SK-N-SH (cell line): ENCODE results near the gene SASH1. TPM values are rescaled to one million over a fixed set of nuclear protein-coding genes. Genes with fewer than 3 reads are reported as not detected.

ENCODE experiments used
- CTCF ChIA-PET: fragments of 300-600, 350-600 bp; formaldehyde crosslinking; extraction: SDS; loops from one replicate; lab custom pipeline; 2021; lab: Yijun Ruan, JAX
- POLR2A ChIA-PET: fragments of 350-600 bp; sonication (Branson Sonifier 250); formaldehyde crosslinking; extraction: SDS; loops from one replicate; lab custom pipeline; 2020; ENCODE audit warnings: antibody characterized with exemption, inconsistent platforms; lab: Yijun Ruan, JAX
- DNase-seq: peaks from one replicate; pipeline ENCODE4 v3.0.0; 2012
- H2AFZ ChIP-seq: fragments of 200-600 bp; sonication (generic); 2 replicates; pipeline ENCODE4 v1.8.1; 2016; ENCODE audit warnings: antibody characterized with exemption, mild to moderate bottlenecking, low read depth
- H3F3A ChIP-seq: fragments of 200-600 bp; sonication (generic); replicated peaks from 2 replicates; pipeline ENCODE3; 2016; ENCODE audit warnings: antibody characterized with exemption, mild to moderate bottlenecking; ENCODE audit not compliant: insufficient read depth
- H3K27ac ChIP-seq, 2 experiments: fragments of 200-500 bp in 1 of 2; fragments of 200-600 bp in 1 of 2; sonication (Bioruptor generic) in 1 of 2; sonication (generic), shearing (Covaris generic) in 1 of 2; 2 replicates each; pipeline versions ENCODE4 v1.5.1 to v1.6.1; 2014 to 2016; ENCODE audit warnings: low read depth in 2 of 2, inconsistent platforms in 1 of 2, low read length in 1 of 2, mild to moderate bottlenecking in 1 of 2, mixed read lengths in 1 of 2
- H3K27me3 ChIP-seq: fragments of 200-600 bp; sonication (generic), shearing (Covaris generic); 2 replicates; pipeline ENCODE4 v1.6.1; 2016; ENCODE audit warnings: mixed run types; ENCODE audit not compliant: insufficient read depth
- H3K36me3 ChIP-seq, 2 experiments: fragments of 200-500 bp in 1 of 2; fragments of 200-600 bp in 1 of 2; sonication (Bioruptor generic) in 1 of 2; sonication (generic) in 1 of 2; replicated peaks in 1 of 2; 2 replicates each; pipeline versions ENCODE3 to v1.5.1; 2014 to 2016; ENCODE audit warnings: low read length in 1 of 2, mild to moderate bottlenecking in 1 of 2; ENCODE audit not compliant: insufficient read depth in 2 of 2, control insufficient read depth in 1 of 2
- H3K4me1 ChIP-seq, 2 experiments: fragments of 200-500 bp in 1 of 2; fragments of 200-600 bp in 1 of 2; sonication (Bioruptor generic) in 1 of 2; sonication (generic), shearing (Covaris generic) in 1 of 2; 2 replicates each; pipeline versions ENCODE4 v1.5.1 to v1.6.1; 2014 to 2016; ENCODE audit warnings: low read depth in 1 of 2, low read length in 1 of 2, mixed run types in 1 of 2; ENCODE audit not compliant: insufficient read depth in 2 of 2, control insufficient read depth in 1 of 2
- H3K4me2 ChIP-seq: fragments of 200-600 bp; sonication (generic), shearing (Covaris generic); 2 replicates; pipeline ENCODE4 v1.6.1; 2017; ENCODE audit warnings: mixed run types
- H3K4me3 ChIP-seq, 2 experiments: fragments of 200-500 bp in 1 of 2; fragments of 200-600 bp in 1 of 2; sonication (Bioruptor generic) in 1 of 2; sonication (generic), shearing (Covaris generic) in 1 of 2; 2 replicates each; pipeline versions ENCODE4 v1.5.1 to v1.8.1; 2014 to 2016; ENCODE audit warnings: low read depth in 2 of 2, inconsistent platforms in 1 of 2, low read length in 1 of 2, mild to moderate bottlenecking in 1 of 2, mixed read lengths in 1 of 2, moderate library complexity in 1 of 2
- H3K79me2 ChIP-seq: fragments of 200-600 bp; sonication (generic); 2 replicates; pipeline ENCODE4 v1.8.1; 2017; ENCODE audit warnings: mild to moderate bottlenecking; ENCODE audit not compliant: insufficient read depth
- H3K9ac ChIP-seq: fragments of 200-600 bp; sonication (generic); 2 replicates; pipeline ENCODE4 v1.6.1; 2017; ENCODE audit warnings: mixed run types
- H3K9me2 ChIP-seq: fragments of 200-600 bp; sonication (generic); 2 replicates; pipeline ENCODE4 v1.6.1; 2017; ENCODE audit warnings: mixed run types
- H3K9me3 ChIP-seq: fragments of 200-600 bp; sonication (generic); 2 replicates; pipeline ENCODE4 v1.6.1; 2017; ENCODE audit warnings: mixed run types, mild to moderate bottlenecking, moderate library complexity
- H4K20me1 ChIP-seq: fragments of 200-600 bp; sonication (generic); 2 replicates; pipeline ENCODE4 v1.6.1; 2017; ENCODE audit warnings: mild to moderate bottlenecking, mixed run types; ENCODE audit not compliant: insufficient read depth
- FOSL2 ChIP-seq: IDR thresholded peaks from 2 replicates; pipeline ENCODE4 v1.4.0; 2012; ENCODE audit warnings: low read depth, mild to moderate bottlenecking, moderate library complexity, borderline replicate concordance
- FOXM1 ChIP-seq: IDR thresholded peaks from 2 replicates; pipeline ENCODE4 v1.4.0; 2012; ENCODE audit warnings: low read depth, mild to moderate bottlenecking
- MXI1 ChIP-seq: IDR thresholded peaks from 2 replicates; pipeline ENCODE4 v1.6.1; 2012; ENCODE audit warnings: mild to moderate bottlenecking, low read depth, low read length, improper control_type of control experiment
- NFIC ChIP-seq: IDR thresholded peaks from 2 replicates; pipeline ENCODE4 v1.4.0; 2012; ENCODE audit warnings: borderline replicate concordance
- RAD21 ChIP-seq: IDR thresholded peaks from 2 replicates; pipeline ENCODE4 v1.6.1; 2012; ENCODE audit warnings: mild to moderate bottlenecking, low read length
- RXRA ChIP-seq: IDR thresholded peaks from 2 replicates; pipeline ENCODE4 v1.4.0; 2012; ENCODE audit warnings: low read depth, mild to moderate bottlenecking, borderline replicate concordance
- SIN3A ChIP-seq: IDR thresholded peaks from 2 replicates; pipeline ENCODE4 v1.6.1; 2012; ENCODE audit warnings: low read depth, mild to moderate bottlenecking, low read length, moderate library complexity, borderline replicate concordance
- TCF12 ChIP-seq: IDR thresholded peaks from 2 replicates; pipeline ENCODE4 v1.4.0; 2012
- WGBS: methylation state at CpG from one replicate; pipeline ENCODE4 v1.1.6; 2017; ENCODE audit warnings: low lambda C conversion rate; 5-methylcytosine and 5-hydroxymethylcytosine counted together
- polyA plus RNA-seq, 3 experiments: library from polyadenylated mRNA; depleted of rRNA; stranded (reverse); fragments of >200 nt; gene quantifications; 2 replicates each; pipeline ENCODE4 v1.2.3, GENCODE V29; 2012
- TF ChIP-seq, protein P1 (sequence below): IDR thresholded peaks from 2 replicates; pipeline ENCODE4; 2012

Gene SASH1
- polyA plus RNA-seq, 1 of the 3 experiments (the other 2 are of a cell fraction), result 19.8 TPM

DNA sequence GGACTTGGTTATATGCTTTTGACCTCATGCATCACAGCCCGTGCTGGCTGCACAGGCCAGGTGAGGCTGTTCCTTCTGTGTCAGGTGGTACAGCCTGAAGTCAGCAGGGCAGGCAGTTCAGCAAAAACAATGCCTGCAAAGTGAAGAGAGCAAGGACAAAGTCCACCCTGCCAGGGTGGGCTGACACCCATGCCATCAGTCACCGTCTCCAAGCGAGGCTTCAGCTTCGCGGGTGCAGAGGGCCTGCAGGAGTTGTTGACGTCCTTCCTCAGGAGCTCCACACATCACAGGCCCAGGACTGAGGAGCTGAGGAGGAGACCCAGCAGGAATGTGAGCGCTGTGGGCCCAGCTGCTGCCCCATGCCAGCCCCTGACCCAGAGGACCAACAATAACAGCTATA lies 111.3 kb downstream of the SASH1 start (continued):
- TF ChIP-seq FOXM1, result no peak

DNA sequence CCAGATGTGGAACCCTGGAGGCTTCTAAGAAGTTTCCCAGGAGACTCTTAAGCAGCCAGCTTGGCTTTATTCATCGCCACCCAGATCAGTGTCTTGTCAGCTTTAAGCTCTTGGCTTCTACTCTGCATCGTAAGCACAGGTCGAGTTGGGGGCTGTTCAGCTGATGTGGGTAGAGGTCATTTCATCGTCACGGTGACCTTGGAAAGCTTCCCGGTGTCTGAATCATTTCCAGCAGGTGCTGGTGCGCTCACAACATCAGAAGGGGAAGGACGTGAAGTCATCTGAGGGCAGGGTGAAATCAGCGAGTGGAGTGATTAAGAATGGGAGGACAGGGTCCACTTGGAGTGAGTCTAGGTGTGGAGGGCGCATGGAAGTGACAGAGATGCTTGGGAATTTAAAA lies 112.6 kb downstream of the SASH1 start:
- Histone ChIP-seq H3K4me3 (no peak overlapping the region), H3K27ac (0 out of 4 replicates have a peak overlapping the region, but pooled peaks of 1 of the 2 experiments have one; percentile 28), H3K4me1 (no peaks in the 10 kb centered on the region), H4K20me1 (no peaks in the 10 kb centered on the region), H3K79me2 (peaks cover 20% of the 10 kb centered on the region; the same call in 1 of the 2 replicates), H3K4me2 (no peak overlapping the region), H3K36me3 (peaks cover 2 to 33% of the 10 kb centered on the region in 2 experiments), H2AFZ (no peak overlapping the region)
- CTCF ChIA-PET, result interaction anchor here (0.7 to 1.6 kb wide), 3 partner anchors 9 to 27 kb away, joined by 3 to 6 read pairs (median 4); no protein-coding TSS in a partner anchor
- POLR2A ChIA-PET, result no interaction called here
- 48% methylated on average over 10 of the region's 10 CpGs for WGBS
- TF ChIP-seq NFIC (no peak), TCF12 (peak; percentile 30; the same call in 1 of the 2 replicates)
- TF ChIP-seq, all 33 proteins: peak for 1
- Histone ChIP-seq H3K9me2 (no peaks in the 10 kb centered on the region), H3K9ac (no peak overlapping the region), H3F3A (no peaks in the 10 kb centered on the region), H3K9me3 (no peaks in the 10 kb centered on the region), H3K27me3 (no peaks in the 10 kb centered on the region)
- DNase-seq, result no peak

DNA sequence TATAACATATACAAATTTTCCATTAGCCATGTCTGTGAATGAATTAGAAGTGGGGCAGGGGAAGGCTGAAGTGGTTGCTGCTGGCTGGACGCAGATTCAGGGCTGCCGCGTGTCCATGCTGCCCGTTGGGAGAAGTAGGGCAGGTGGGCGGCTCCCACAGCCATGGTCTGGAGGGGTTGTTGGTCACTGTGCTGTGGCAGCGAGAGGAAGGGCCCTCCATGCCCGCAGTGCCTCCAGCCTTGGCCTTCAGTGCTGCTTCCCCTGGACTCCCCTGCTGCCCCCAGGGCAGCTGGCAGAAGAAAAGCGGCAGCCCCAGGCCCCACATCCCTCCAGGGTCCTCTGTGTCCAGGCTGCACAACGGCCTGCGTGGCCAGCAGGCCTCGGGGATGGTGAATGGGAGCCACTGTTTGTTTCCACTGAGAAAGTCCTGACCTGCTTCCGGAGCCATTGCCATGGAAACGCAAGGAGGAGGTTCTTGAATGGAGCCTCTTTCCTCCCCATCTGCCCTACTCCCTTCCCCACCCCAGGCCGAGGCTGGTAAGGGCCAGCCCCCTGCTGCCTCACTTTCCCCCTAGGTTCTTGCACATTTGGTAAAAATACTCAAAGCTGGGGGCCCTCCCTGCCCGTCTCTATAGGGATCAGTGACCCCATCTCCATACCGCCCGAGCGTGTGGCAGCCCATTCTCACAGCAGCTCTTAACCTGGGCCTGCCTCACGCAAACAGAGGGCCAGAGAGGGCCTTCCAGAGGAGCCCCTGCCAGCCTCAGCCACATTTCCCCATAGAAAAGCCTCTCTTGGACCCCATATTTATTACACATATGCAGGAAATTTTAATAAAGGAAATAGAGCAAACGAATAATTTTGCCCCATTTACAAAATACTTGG lies 113.3 kb downstream of the SASH1 start:
- no peaks in the 10 kb centered on the region for H3F3A ChIP-seq
- H4K20me1 ChIP-seq, result no peaks in the 10 kb centered on the region
- H3K9ac ChIP-seq, result no peak overlapping the region
- H3K4me3 ChIP-seq, result no peak overlapping the region
- no peak for DNase-seq
- peaks cover 2 to 34% of the 10 kb centered on the region in 2 experiments for H3K36me3 ChIP-seq
- 73% methylated on average over 15 of the region's 20 CpGs for WGBS
- H3K4me2 ChIP-seq, result no peak overlapping the region
- peaks cover 23% of the 10 kb centered on the region; the same call in 1 of the 2 replicates for H3K79me2 ChIP-seq
- no peaks in the 10 kb centered on the region for H3K9me3 ChIP-seq
- H3K9me2 ChIP-seq, result no peaks in the 10 kb centered on the region
- no peaks in the 10 kb centered on the region for H3K4me1 ChIP-seq
- TF ChIP-seq MXI1, result no peak
- TF ChIP-seq, protein P1, sequence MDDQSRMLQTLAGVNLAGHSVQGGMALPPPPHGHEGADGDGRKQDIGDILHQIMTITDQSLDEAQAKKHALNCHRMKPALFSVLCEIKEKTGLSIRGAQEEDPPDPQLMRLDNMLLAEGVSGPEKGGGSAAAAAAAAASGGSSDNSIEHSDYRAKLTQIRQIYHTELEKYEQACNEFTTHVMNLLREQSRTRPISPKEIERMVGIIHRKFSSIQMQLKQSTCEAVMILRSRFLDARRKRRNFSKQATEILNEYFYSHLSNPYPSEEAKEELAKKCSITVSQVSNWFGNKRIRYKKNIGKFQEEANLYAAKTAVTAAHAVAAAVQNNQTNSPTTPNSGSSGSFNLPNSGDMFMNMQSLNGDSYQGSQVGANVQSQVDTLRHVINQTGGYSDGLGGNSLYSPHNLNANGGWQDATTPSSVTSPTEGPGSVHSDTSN, result no peak
- TF ChIP-seq RXRA, result no peak
- TF ChIP-seq FOSL2, result no peak
- no peak for TF ChIP-seq SIN3A
- no peak for TF ChIP-seq RAD21
- H3K27me3 ChIP-seq, result no peaks in the 10 kb centered on the region
- CTCF ChIA-PET, result interaction anchor here (1.6 kb wide), 1 partner anchor 8 kb away, joined by 6 read pairs; no protein-coding TSS in a partner anchor
- H2AFZ ChIP-seq, result no peak overlapping the region
- POLR2A ChIA-PET, result no interaction called here
- no peak overlapping the region for H3K27ac ChIP-seq
